ENCODE results near the gene RUBCNL.

GRCh38 chr13:46318986-46319385 lies 68.1 kb downstream of the RUBCNL start:
- no peak for TF ChIP-seq ZNF580 (tag by site-specific recombination; IDR thresholded peaks at IDR 0.05)
- no peak for TF ChIP-seq ZNF391 (tag by site-specific recombination; IDR thresholded peaks at IDR 0.05; ENCODE audit: borderline replicate concordance, low read depth)
- no peak for TF ChIP-seq ZNF488 (tag by site-specific recombination; IDR thresholded peaks at IDR 0.05)
- no peak for TF ChIP-seq ZNF404 (tag by site-specific recombination; IDR thresholded peaks at IDR 0.05)
- TF ChIP-seq PBX3 (CRISPR knock-in tag; IDR thresholded peaks at IDR 0.05): no peak
- TF ChIP-seq ZNF416 (tag by site-specific recombination; IDR thresholded peaks at IDR 0.05): no peak
- TF ChIP-seq CTCF (tag by site-specific recombination; IDR thresholded peaks at IDR 0.05): no peak
- TF ChIP-seq ZFP41 (tag by site-specific recombination; IDR thresholded peaks at IDR 0.05; ENCODE audit: borderline replicate concordance): no peak
- no peak for TF ChIP-seq ZNF518A (tag by site-specific recombination; conservative IDR thresholded peaks at IDR 0.05; ENCODE audit: low read depth)
- TF ChIP-seq ZNF621 (tag by site-specific recombination; IDR thresholded peaks at IDR 0.05): no peak
- TF ChIP-seq ZNF792 (tag by site-specific recombination; IDR thresholded peaks at IDR 0.05): no peak
- no peak for TF ChIP-seq ELK4 (IDR thresholded peaks at IDR 0.05; ENCODE audit: borderline replicate concordance, low read depth, low read length)
- TF ChIP-seq ZNF146 (tag by site-specific recombination; IDR thresholded peaks at IDR 0.05): peak; percentile 45; the same call in 1 of the 2 replicates

All from HEK293 (cell line).